B cell (primary cell): ENCODE results near the gene SNCA. TPM values are rescaled to one million over a fixed set of nuclear protein-coding genes. Genes with fewer than 3 reads are reported as not detected.

Experiments used
- ATAC-seq: fragments of 200-7000 bp; cut with Tn5 transposase; one replicate; pipeline ENCODE4 v1.10.0; 2021; ENCODE audit warnings: low read depth, mild to moderate bottlenecking, moderate number of reproducible peaks, moderate library complexity
- CTCF ChIA-PET: fragments of 350-600 bp; sonication (Branson Sonifier 250); formaldehyde crosslinking; loops from one replicate; lab custom pipeline; 2021; ENCODE audit warnings: antibody characterized with exemption, inconsistent platforms; lab: Charles Lee
- POLR2A ChIA-PET: fragments of 350-600 bp; sonication (Branson Sonifier 250); formaldehyde crosslinking; loops from one replicate; lab custom pipeline; 2021; ENCODE audit warnings: antibody characterized with exemption; lab: Charles Lee
- DNase-seq: peaks from one replicate; pipeline ENCODE4 v3.0.0; 2013
- H2AFZ ChIP-seq: 2 replicates; pipeline ENCODE4 v1.6.1; 2012; ENCODE audit warnings: mild to moderate bottlenecking, low read depth, low read length; ENCODE audit not compliant: insufficient read depth, poor library complexity, severe bottlenecking
- H3K27ac ChIP-seq, 2 donors: 1 replicate in 1 of 2; 2 replicates in 1 of 2; pipeline ENCODE4 v1.5.1; 2012 to 2013; ENCODE audit warnings: low read length in 2 of 2, mild to moderate bottlenecking in 2 of 2, moderate library complexity in 1 of 2
- H3K27me3 ChIP-seq, 4 experiments: fragments of 200-600 bp in 1 of 4; sonication (generic) in 1 of 4; replicated peaks in 1 of 4; 1 replicate in 2 of 4; 2 replicates in 2 of 4; pipeline versions ENCODE4 v1.6.1 to v1.7.0; 2013 to 2016; ENCODE audit warnings: low read length in 3 of 4, mild to moderate bottlenecking in 2 of 4, mixed read lengths in 1 of 4, moderate library complexity in 1 of 4; ENCODE audit not compliant: insufficient read depth in 4 of 4, control insufficient read depth in 3 of 4; ENCODE audit errors: control extremely low read depth in 1 of 4
- H3K36me3 ChIP-seq, 2 experiments: replicated peaks in 1 of 2; 1 replicate in 1 of 2; 2 replicates in 1 of 2; pipeline versions ENCODE4 v1.6.1 to v1.7.1; 2013; ENCODE audit warnings: low read length in 1 of 2; ENCODE audit not compliant: insufficient read depth in 2 of 2, control insufficient read depth in 1 of 2; ENCODE audit errors: control extremely low read depth in 1 of 2, extremely low read depth in 1 of 2
- H3K4me1 ChIP-seq, 2 donors: fragments of 200-600 bp in 1 of 2; sonication (generic) in 1 of 2; 1 replicate in 1 of 2; 2 replicates in 1 of 2; pipeline versions ENCODE4 v1.5.1 to v1.6.1; 2013 to 2017; ENCODE audit warnings: low read length in 2 of 2; ENCODE audit not compliant: control insufficient read depth in 2 of 2, insufficient read depth in 2 of 2
- H3K4me2 ChIP-seq: replicated peaks from 2 replicates; pipeline ENCODE3; 2012; ENCODE audit warnings: mild to moderate bottlenecking, low read depth, low read length; ENCODE audit not compliant: poor library complexity, severe bottlenecking
- H3K4me3 ChIP-seq, 5 experiments: fragments of 200-600 bp in 1 of 5; sonication (generic) in 1 of 5; 1 replicate in 3 of 5; 2 replicates in 2 of 5; pipeline versions ENCODE4 v1.5.1 to v1.7.0; 2011 to 2016; ENCODE audit warnings: low read length in 4 of 5, mild to moderate bottlenecking in 4 of 5, low read depth in 2 of 5, control low read depth in 1 of 5, moderate library complexity in 1 of 5; ENCODE audit not compliant: insufficient read depth in 1 of 5; ENCODE audit errors: control extremely low read depth in 1 of 5, extremely low read depth in 1 of 5
- H3K79me2 ChIP-seq: fragments of 200-600 bp; sonication (generic); one replicate; pipeline ENCODE4 v1.6.0; 2016; ENCODE audit warnings: low read length; ENCODE audit not compliant: control insufficient read depth, insufficient read depth
- H3K9ac ChIP-seq: fragments of 200-600 bp; sonication (generic); 2 replicates; pipeline ENCODE4 v1.6.1; 2017; ENCODE audit warnings: mild to moderate bottlenecking, low read length, moderate library complexity
- H3K9me3 ChIP-seq, 3 donors: one replicate each; pipeline versions ENCODE4 v1.6.1 to v1.7.1; 2013; ENCODE audit warnings: low read length in 2 of 3; ENCODE audit not compliant: control insufficient read depth in 2 of 3, insufficient read depth in 1 of 3; ENCODE audit errors: control extremely low read depth in 1 of 3
- H4K20me1 ChIP-seq: 2 replicates; pipeline ENCODE4 v1.6.0; 2012; ENCODE audit warnings: mild to moderate bottlenecking, low read length; ENCODE audit not compliant: insufficient read depth, control insufficient read depth, poor library complexity, severe bottlenecking
- H3K27ac Mint-ChIP-seq: one replicate; pipeline ENCODE4 v1.8.0; 2021; ENCODE audit warnings: mixed read lengths
- H3K27me3 Mint-ChIP-seq: one replicate; pipeline ENCODE4 v1.8.0; 2021; ENCODE audit warnings: mixed read lengths
- H3K4me1 Mint-ChIP-seq: one replicate; pipeline ENCODE4 v1.8.0; 2021; ENCODE audit warnings: mixed read lengths
- H3K4me3 Mint-ChIP-seq: one replicate; pipeline ENCODE4 v1.8.0; 2021; ENCODE audit warnings: mixed read lengths
- H3K9me3 Mint-ChIP-seq: one replicate; pipeline ENCODE4 v1.8.0; 2022; ENCODE audit warnings: mixed read lengths; ENCODE audit not compliant: insufficient read depth
- EZH2 ChIP-seq: IDR thresholded peaks from 2 replicates; pipeline ENCODE4 v1.6.1; 2012; ENCODE audit warnings: borderline replicate concordance, low read depth, mild to moderate bottlenecking, moderate library complexity, low read length; ENCODE audit not compliant: insufficient read depth, poor library complexity, severe bottlenecking
- WGBS: methylation state at CpG from one replicate; pipeline ENCODE4 v1.1.5; 2013; ENCODE audit warnings: missing lambda C conversion rate; ENCODE audit not compliant: insufficient coverage; 5-methylcytosine and 5-hydroxymethylcytosine counted together
- intact Hi-C: fragments of 100-400 bp; cut with micrococcal nuclease; formaldehyde crosslinking; loops from one replicate; pipeline ENCODE4 v1.10.0; 2022
- polyA plus RNA-seq: library from polyadenylated mRNA; depleted of rRNA; stranded (reverse); fragments of >200 nt; gene quantifications from 2 replicates; pipeline ENCODE4 v1.2.3, GENCODE V29; 2012
- total RNA-seq, 2 donors: library from RNA; stranded (reverse); fragments of 120-200 nt in 1 of 2; gene quantifications; 1 replicate in 1 of 2; 2 replicates in 1 of 2; pipeline versions ENCODE4 v1.2.3 to v1.2.4, GENCODE V29; 2013 to 2022
- TF ChIP-seq, protein P1 (sequence below): fragments of 200-600 bp; IDR thresholded peaks from one replicate; pipeline ENCODE4 v1.8.0; 2022; ENCODE audit warnings: antibody characterized with exemption, mild to moderate bottlenecking

The SNCA gene
- total and polyA plus RNA-seq, 2 donors (not counting 1 experiment from before 2014, with no cell fraction given), result 0.48 to 1.3 TPM

DNA sequence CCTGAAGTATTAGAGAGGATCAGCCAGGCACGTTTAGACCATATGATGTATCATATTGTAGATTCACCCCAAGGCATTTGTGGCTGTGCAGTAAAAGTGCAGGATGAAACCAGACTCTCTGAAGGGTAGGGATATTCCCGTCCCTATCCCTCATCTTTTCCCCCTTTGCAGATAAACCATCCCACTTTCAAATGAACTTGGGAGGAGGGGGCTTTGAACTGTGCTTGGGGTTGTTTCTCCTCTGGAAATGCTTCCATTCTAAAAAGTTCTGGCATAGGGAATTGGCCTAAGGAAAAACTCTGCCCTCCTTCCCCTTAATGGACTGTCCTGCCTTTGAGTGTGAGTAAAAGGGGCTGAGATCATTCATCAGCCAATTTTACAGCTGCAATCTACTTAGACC lies 23.8 kb downstream of the SNCA start:
- ChIA-PET POLR2A (no interaction called here), CTCF (no interaction called here)
- no peak overlapping the region for H2AFZ ChIP-seq
- no peaks in the 10 kb centered on the region for H4K20me1 ChIP-seq
- no peak overlapping the region for H3K9ac ChIP-seq
- intact Hi-C loops, result no loop called here
- no peak overlapping the region for H3K4me3 ChIP-seq
- no peaks in the 10 kb centered on the region for H3K27me3 ChIP-seq
- H3K27ac Mint-ChIP-seq, result no peak overlapping the region
- no peaks in the 10 kb centered on the region for H3K4me1 ChIP-seq
- H3K4me1 Mint-ChIP-seq, result no peaks in the 10 kb centered on the region
- peaks cover 3% of the 10 kb centered on the region for H3K27me3 Mint-ChIP-seq
- H3K27ac ChIP-seq, result no peak overlapping the region
- WGBS, result no CpG with 5 or more reads among the region's 2 CpGs
- ATAC-seq (no peak), DNase-seq (no peak)
- H3K79me2 ChIP-seq, result no peaks in the 10 kb centered on the region
- no peaks in the 10 kb centered on the region for H3K36me3 ChIP-seq
- no peaks in the 10 kb centered on the region for H3K9me3 Mint-ChIP-seq
- no peak for TF ChIP-seq EZH2
- TF ChIP-seq, protein P1, sequence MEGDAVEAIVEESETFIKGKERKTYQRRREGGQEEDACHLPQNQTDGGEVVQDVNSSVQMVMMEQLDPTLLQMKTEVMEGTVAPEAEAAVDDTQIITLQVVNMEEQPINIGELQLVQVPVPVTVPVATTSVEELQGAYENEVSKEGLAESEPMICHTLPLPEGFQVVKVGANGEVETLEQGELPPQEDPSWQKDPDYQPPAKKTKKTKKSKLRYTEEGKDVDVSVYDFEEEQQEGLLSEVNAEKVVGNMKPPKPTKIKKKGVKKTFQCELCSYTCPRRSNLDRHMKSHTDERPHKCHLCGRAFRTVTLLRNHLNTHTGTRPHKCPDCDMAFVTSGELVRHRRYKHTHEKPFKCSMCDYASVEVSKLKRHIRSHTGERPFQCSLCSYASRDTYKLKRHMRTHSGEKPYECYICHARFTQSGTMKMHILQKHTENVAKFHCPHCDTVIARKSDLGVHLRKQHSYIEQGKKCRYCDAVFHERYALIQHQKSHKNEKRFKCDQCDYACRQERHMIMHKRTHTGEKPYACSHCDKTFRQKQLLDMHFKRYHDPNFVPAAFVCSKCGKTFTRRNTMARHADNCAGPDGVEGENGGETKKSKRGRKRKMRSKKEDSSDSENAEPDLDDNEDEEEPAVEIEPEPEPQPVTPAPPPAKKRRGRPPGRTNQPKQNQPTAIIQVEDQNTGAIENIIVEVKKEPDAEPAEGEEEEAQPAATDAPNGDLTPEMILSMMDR, result no peak
- H3K4me3 Mint-ChIP-seq, result no peak overlapping the region
- no peaks in the 10 kb centered on the region for H3K9me3 ChIP-seq
- no peak overlapping the region for H3K4me2 ChIP-seq

DNA sequence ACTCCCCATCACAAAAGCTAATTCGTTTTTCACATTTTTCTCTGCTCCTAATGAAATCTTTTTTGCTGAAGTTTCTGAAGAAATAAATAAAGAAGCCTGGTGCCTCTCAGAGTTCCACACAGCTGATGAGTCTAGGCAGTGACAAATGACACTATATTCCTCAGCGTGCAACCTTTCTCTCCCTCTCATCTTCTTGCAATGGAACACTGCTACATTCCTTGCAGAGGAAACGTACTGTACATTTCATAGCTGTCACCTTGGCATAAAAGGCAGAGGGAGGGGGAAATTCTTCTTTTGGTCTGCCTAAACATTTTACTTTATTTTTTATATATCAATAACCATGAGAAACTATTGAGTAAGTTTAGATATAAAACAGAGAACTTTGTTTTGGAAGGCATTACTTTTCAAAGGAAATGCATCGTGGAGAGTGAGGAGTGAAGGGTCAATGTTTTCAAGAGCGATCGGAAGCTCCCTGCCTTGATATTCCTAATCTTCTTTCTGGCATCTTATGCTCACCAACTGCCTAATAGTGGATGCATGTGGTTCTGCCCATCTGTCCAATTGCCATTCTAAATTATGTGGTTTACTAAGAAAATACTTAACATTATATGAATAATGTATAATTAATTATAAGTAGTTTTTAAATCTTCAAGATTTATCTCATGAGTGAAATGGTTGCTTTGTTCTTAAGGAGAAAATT lies 29.4 kb downstream of the SNCA start:
- Mint-ChIP-seq H3K9me3 (no peaks in the 10 kb centered on the region), H3K4me1 (no peaks in the 10 kb centered on the region), H3K27me3 (no peaks in the 10 kb centered on the region), H3K27ac (no peak overlapping the region), H3K4me3 (no peak overlapping the region)
- intact Hi-C loops, result no loop called here
- Histone ChIP-seq H4K20me1 (no peaks in the 10 kb centered on the region), H3K36me3 (no peaks in the 10 kb centered on the region), H3K79me2 (no peaks in the 10 kb centered on the region), H3K27ac (no peak overlapping the region), H3K9me3 (no peaks in the 10 kb centered on the region), H3K4me2 (no peak overlapping the region), H2AFZ (no peak overlapping the region), H3K9ac (no peak overlapping the region), H3K4me3 (no peak overlapping the region), H3K27me3 (no peaks in the 10 kb centered on the region), H3K4me1 (no peaks in the 10 kb centered on the region)
- WGBS, result 100% methylated on average over 1 of the region's 6 CpGs
- DNase-seq, result no peak
- CTCF ChIA-PET, result no interaction called here
- TF ChIP-seq EZH2, result no peak
- TF ChIP-seq, protein P1, result no peak
- no peak for ATAC-seq
- POLR2A ChIA-PET, result no interaction called here
